Measurements from ENCODE around the gene PDC.

PDC gene

GRCh38 chr1:186440584-186440983 lies 20.3 kb downstream of the PDC start:
- TF ChIP-seq GATA3 (IDR thresholded peaks at IDR 0.05; ENCODE audit: low read depth, low read length): no peak
- TF ChIP-seq GATA2 (IDR thresholded peaks at IDR 0.05; ENCODE audit: low read depth, low read length): no peak

- no peak for TF ChIP-seq GATA2 (IDR thresholded peaks at IDR 0.05; ENCODE audit: low read depth, low read length)
- no peak for TF ChIP-seq GATA3 (IDR thresholded peaks at IDR 0.05; ENCODE audit: low read depth, low read length)
These were observed 22.3 kb downstream of the PDC start for GRCh38 chr1:186438567-186438966.

- TF ChIP-seq GATA3 (IDR thresholded peaks at IDR 0.05; ENCODE audit: low read depth, low read length): no peak
These were observed 25.6 kb downstream of the PDC start for GRCh38 chr1:186435336-186435735.

- no peak for TF ChIP-seq GATA2 (IDR thresholded peaks at IDR 0.05; ENCODE audit: low read depth, low read length)
- TF ChIP-seq GATA3 (IDR thresholded peaks at IDR 0.05; ENCODE audit: low read depth, low read length): no peak
These were observed 31.9 kb downstream of the PDC start for GRCh38 chr1:186429017-186429416.

- no peak for TF ChIP-seq GATA3 (IDR thresholded peaks at IDR 0.05; ENCODE audit: low read depth, low read length)
These were observed 34.8 kb downstream of the PDC start for GRCh38 chr1:186426118-186426517.

- TF ChIP-seq GATA3 (IDR thresholded peaks at IDR 0.05; ENCODE audit: low read depth, low read length): no peak
- TF ChIP-seq GATA2 (IDR thresholded peaks at IDR 0.05; ENCODE audit: low read depth, low read length): no peak
These were observed 36.4 kb downstream of the PDC start for GRCh38 chr1:186424539-186424938.

- TF ChIP-seq GATA3 (IDR thresholded peaks at IDR 0.05; ENCODE audit: low read depth, low read length): no peak
- TF ChIP-seq GATA2 (IDR thresholded peaks at IDR 0.05; ENCODE audit: low read depth, low read length): no peak
These were observed 39.5 kb downstream of the PDC start for GRCh38 chr1:186421446-186421845.

GRCh38 chr1:186420923-186421322 lies 40.0 kb downstream of the PDC start:
- TF ChIP-seq GATA2 (IDR thresholded peaks at IDR 0.05; ENCODE audit: low read depth, low read length) (no peak), GATA3 (IDR thresholded peaks at IDR 0.05; ENCODE audit: low read depth, low read length) (no peak)

- TF ChIP-seq GATA3 (IDR thresholded peaks at IDR 0.05; ENCODE audit: low read depth, low read length): no peak
- no peak for TF ChIP-seq GATA2 (IDR thresholded peaks at IDR 0.05; ENCODE audit: low read depth, low read length)
These were observed 40.6 kb downstream of the PDC start for GRCh38 chr1:186420311-186420710.

- TF ChIP-seq GATA3 (IDR thresholded peaks at IDR 0.05; ENCODE audit: low read depth, low read length) (no peak), GATA2 (IDR thresholded peaks at IDR 0.05; ENCODE audit: low read depth, low read length) (no peak)
These were observed 42.4 kb downstream of the PDC start for GRCh38 chr1:186418503-186418902.

GRCh38 chr1:186413319-186413718 lies 47.6 kb downstream of the PDC start:
- no peak for TF ChIP-seq GATA2 (IDR thresholded peaks at IDR 0.05; ENCODE audit: low read depth, low read length)

- no peak for TF ChIP-seq GATA2 (IDR thresholded peaks at IDR 0.05; ENCODE audit: low read depth, low read length)
- no peak for TF ChIP-seq GATA3 (IDR thresholded peaks at IDR 0.05; ENCODE audit: low read depth, low read length)
These were observed 51.8 kb downstream of the PDC start for GRCh38 chr1:186409091-186409490.

GRCh38 chr1:186404454-186405051 lies 56.4 kb downstream of the PDC start:
- TF ChIP-seq GATA2 (IDR thresholded peaks at IDR 0.05; ENCODE audit: low read depth, low read length) (no peak), GATA3 (IDR thresholded peaks at IDR 0.05; ENCODE audit: low read depth, low read length) (no peak)

GRCh38 chr1:186403632-186404031 lies 57.3 kb downstream of the PDC start:
- TF ChIP-seq GATA3 (IDR thresholded peaks at IDR 0.05; ENCODE audit: low read depth, low read length) (no peak), GATA2 (IDR thresholded peaks at IDR 0.05; ENCODE audit: low read depth, low read length) (no peak)
